Omental fat pad (tissue), 4 donors: ENCODE results near the gene SARM1. TPM values are rescaled to one million over a fixed set of nuclear protein-coding genes. Genes with fewer than 3 reads are reported as not detected.

ENCODE experiments used
- ATAC-seq: fragments of 150-250 bp; one replicate; pipeline ENCODE4 v1.9.1; 2016; ENCODE audit warnings: mild to moderate bottlenecking, moderate library complexity; ENCODE audit not compliant: low FRiP score
- DNase-seq: peaks from one replicate; pipeline ENCODE4 v3.0.0-alpha.2; 2019; ENCODE audit warnings: low spot score
- CTCF ChIP-seq, 3 donors: fragments of 450-650 bp; IDR thresholded peaks; one replicate each; pipeline ENCODE4 v1.5.1; 2016 to 2017; ENCODE audit warnings: antibody characterized with exemption in 3 of 3, mild to moderate bottlenecking in 3 of 3, moderate library complexity in 2 of 3
- total RNA-seq, 4 donors: library from RNA; depleted of rRNA; stranded (reverse); fragments of >200 nt; gene quantifications; one replicate each; pipeline ENCODE4 v1.1.0, GENCODE V29; 2016

Gene SARM1
- total RNA-seq, 4 donors from 2014 or later: 8.5 to 13.1 (median 12.3) TPM

- no peak for ATAC-seq
- TF ChIP-seq CTCF (IDR thresholded peaks at IDR 0.05): no peak
- no peak for DNase-seq
Measured at GRCh38 chr17:28388106-28388505, 16.6 kb downstream of the SARM1 start.

- DNase-seq (no peak), ATAC-seq (no peak)
- TF ChIP-seq CTCF (IDR thresholded peaks at IDR 0.05): no peak
Measured at GRCh38 chr17:28390141-28390540, 18.6 kb downstream of the SARM1 start.

GRCh38 chr17:28390563-28390962 lies 19.1 kb downstream of the SARM1 start:
- no peak for TF ChIP-seq CTCF (IDR thresholded peaks at IDR 0.05)
- DNase-seq (no peak), ATAC-seq (no peak)

- DNase-seq: no peak
- no peak for ATAC-seq
- TF ChIP-seq CTCF (IDR thresholded peaks at IDR 0.05): no peak
Measured at GRCh38 chr17:28390984-28391383, 19.5 kb downstream of the SARM1 start.

GRCh38 chr17:28391401-28391800 lies 19.9 kb downstream of the SARM1 start:
- ATAC-seq (no peak), DNase-seq (no peak)
- no peak for TF ChIP-seq CTCF (IDR thresholded peaks at IDR 0.05)

- no peak for ATAC-seq
- TF ChIP-seq CTCF (IDR thresholded peaks at IDR 0.05): no peak
- DNase-seq: no peak
Measured at GRCh38 chr17:28392491-28392890, 21.0 kb downstream of the SARM1 start.

- no peak for DNase-seq
- TF ChIP-seq CTCF (IDR thresholded peaks at IDR 0.05): no peak
- no peak for ATAC-seq
Measured at GRCh38 chr17:28394337-28395116, 23.0 kb downstream of the SARM1 start.
